CD4-positive, alpha-beta T cell treated with Interleukin-6 for 4 hours (primary cell): Measurements from ENCODE around the gene DPYSL4.
"Not testable (repeated sequence)": the region's sequence is repeated elsewhere in the genome, so short reads cannot be mapped to it uniquely, and the experiment has no call there.

Source experiments
- DNase-seq: peaks from one replicate; pipeline ENCODE4 v3.0.0-alpha.2; 2020; ENCODE audit warnings: mixed read lengths

Gene DPYSL4

DNA sequence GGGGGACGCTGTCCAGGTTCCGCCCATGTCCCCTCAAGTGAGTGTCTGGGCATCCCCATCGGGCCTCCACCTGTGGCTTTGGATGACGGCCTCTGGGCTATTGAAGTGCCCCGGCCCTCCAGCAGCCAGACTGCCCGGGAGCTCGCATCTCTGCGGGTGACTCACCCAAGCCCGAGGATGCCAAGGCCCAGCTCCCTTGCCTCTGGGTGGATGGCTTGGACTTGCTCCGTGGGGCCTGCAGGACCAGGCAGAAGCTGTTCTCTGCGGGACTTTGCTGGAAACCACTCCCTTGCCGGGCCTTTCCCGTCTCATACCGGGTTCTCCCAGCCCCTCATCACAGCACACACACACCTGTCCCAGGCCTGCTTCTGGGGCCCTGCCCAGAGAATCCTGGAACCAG is 22.4 kb downstream of the DPYSL4 start:
- no peak for DNase-seq

DNA sequence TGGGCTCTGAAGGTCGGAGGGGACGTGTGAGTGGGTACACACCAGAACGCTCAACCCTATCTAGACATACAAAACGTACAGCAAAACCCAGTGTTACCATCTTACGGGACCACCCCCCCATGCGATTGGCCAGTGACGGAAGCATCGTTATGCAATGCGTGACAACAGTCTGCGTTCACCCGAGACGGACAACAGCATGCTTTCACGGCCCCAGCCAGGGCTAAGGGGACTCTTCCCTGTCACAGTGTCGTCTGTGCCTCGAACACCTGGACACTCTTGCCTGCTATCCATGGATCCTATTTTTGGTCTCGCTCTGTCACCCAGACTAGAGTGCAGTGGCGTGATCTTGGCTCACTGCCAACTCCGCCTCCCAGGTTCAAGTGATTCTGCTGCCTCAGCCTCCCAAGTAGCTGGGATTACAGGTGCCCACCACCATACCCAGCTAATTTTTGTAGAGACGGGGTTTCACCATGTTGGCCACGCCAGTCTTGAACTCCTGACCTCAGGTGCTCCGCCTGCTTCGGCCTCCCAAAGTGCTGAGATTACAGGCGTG is 23.3 kb downstream of the DPYSL4 start:
- no peak for DNase-seq

DNA sequence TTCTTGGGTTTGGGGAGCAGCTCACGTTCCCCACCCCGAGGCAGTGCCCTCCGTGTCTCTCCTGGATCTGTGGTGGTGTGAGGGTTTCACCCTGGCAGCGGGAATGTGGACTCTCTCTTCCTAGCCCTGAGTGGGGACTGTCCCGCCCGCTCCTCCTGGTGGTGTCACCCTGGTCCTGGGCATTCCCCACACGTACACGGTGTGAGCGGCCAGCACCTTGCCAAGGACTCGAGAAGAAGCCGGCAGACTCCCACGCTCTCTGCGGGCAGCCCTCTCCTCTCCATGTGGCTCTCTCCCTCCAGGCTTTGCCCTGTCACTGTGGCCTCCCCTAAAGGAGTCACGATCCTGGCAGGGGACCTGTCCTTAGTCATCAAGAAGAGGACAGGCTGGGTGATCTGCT is 24.0 kb downstream of the DPYSL4 start:
- DNase-seq = no peak

DNA sequence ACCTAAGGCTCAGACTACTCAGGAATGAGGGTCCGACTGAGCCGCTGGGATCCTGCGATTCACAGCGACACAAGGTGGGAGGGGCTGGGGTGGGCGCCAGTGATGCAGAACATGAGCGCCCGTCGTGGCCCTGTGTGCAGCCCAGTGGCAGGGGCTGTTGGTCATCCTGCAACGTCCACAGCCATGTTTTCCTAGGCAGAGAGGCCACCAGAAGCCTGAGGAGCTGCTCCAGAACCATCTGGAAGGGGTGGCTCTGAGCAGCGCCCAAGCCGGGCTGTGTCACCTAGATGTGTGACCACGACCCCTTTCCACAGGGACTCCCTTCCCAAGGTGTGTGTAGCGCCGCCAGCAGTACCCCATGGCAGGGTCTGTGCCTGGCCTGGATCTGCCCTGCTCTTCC is 24.5 kb downstream of the DPYSL4 start:
- DNase-seq = no peak

DNA sequence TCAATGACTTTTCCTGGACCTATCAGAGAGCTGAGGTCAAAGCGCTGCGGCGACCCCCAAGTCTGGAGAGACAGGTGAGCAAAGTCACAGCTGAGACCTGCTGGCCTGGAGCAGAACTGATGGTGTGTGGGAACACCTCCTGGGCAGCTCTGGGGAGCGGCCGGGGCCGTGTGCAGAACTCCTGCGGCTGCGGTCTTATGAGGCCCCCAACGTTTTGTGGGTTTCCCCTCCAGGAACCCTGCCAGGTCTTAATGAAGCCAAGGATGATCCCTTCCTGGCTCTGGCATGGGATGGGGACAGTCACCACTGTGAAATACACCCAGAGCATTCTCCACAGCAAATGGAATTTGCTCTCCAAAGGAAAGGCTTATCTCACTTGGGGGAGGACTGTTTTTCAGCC is 26.1 kb downstream of the DPYSL4 start:
- DNase-seq = no peak

DNA sequence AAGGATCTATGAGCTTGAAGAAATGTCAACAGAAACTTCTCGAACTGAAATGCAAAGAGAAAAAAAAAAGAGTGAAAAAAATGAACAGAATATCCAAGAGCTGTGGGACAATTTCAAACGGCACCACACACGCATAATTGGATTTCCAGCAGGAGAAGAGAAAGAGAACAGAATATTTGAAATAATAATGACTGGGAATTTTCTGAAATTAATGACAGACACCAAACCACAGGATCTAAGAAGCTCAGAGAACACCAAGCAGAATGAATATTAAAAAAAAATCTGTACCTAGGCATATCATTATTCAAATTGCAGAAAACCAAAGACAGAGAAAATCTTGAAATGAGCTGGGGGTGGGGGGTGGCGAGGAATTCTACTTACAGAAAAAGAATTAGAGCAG is 27.2 kb downstream of the DPYSL4 start:
- no peak for DNase-seq

DNA sequence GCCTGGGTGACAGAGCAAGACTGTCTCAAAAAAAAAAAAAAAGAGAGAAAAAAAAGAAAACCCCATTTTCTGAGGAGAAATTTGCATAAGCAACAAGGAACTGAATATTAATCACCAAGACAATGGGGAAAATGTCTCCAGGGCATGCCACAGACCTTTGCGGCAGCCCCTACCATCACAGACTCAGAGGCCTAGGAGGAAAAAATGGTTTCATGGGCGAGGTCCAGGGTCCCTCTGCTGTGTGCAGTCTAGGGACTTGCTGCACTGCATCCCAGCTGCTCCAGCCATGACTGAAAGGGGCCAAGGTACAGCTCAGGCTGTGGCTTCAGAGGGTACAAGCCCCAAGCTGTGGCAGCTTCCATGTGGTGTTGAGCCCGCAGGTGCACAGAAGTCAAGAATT is 29.7 kb downstream of the DPYSL4 start:
- not testable (repeated sequence) for DNase-seq

DNA sequence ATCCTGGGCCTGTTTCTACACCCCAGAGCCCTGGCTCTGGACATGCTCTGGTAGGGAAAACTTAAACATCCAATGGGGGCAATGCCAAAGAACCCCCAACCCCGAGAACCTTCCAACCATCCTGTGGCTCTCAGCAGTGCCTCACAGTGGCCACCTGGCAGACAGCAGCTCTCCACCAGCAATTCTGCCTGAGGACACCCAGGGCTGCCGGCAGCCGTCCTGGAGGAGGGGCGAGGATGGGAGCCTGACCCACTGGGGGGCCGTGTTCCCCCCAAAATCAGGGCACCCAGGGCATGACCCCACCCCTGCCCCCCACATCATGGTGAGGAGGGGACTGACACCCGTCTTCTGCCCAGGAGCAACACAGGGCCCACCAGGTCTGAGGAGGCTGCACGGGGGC is 32.7 kb downstream of the DPYSL4 start:
- DNase-seq = no peak

DNA sequence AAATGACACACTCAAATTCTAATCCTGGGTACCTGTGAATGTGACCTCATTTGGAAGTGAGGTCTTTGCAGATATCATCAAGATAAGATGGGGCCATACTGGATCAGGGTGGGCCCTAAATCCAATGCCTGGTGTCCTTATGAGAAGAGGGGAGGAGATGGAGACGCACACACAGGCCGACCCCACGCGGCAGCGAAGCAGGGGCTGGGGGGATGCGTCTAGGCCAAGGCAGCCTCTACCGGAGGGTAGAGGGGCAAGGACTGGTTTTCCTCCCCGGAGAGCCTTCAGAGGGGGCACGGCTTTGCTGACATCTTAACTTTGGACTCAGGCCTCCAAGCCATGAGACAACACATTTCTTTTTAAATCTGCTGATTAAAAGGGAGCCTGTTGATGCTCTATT is 33.3 kb downstream of the DPYSL4 start:
- no peak for DNase-seq

DNA sequence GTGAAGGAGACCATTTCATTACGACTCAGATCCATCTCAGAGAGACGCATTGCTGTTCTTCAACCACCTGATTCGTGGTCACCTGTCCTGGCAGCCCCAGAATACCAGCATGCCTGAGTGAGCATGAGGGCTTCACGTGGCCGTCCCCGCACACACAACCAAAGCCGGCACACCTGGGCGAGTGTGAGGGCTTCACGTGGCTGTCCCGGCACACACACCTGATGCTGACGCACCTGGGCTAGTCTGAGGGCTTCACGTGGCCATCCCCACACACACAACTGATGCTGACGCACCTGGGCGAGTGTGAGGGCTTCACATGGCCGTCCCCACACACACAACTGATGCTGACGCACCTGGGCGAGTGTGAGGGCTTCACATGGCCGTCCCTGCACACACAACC is 34.2 kb downstream of the DPYSL4 start:
- not testable (repeated sequence) for DNase-seq

DNA sequence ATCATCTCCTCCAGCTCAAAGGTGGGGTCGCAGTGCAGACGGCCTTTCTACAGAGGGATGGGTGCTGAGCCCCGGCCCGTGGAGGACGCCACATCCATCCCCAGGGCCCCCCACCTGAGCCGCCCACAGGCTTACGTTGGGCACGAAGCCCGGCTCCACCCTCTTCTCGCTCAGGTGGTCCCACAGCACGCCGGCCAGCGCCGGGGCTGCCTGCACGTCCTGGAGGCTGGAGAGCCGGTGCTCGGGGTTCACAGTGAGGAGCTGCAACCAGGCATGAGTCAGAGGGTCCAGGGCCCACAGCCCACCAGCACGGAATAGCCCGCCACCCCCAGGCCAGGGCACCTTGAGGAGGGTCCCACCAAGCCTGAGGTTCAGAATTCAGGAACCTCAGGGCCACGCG is 36.0 kb downstream of the DPYSL4 start:
- no peak for DNase-seq

DNA sequence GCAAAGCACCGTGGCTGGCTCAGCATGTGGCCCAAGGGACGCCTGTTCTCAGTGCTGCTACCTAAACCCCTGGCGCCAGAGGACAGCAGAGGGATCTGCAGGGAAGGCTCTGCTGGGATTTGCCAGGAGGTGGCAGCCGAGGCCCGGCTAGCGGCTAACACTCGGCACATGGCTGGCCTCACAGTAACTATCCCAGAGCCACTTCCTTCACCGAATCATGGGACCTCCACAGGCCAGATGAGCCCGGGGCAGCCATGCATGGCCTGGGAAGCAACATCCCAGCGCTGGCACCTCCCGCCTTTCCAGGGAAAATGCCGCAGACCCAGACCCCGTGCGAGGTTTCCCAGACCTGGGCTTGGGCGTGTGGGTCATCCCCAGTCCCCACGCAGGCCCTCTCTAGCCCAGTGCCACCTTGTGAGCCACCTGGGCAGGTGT is 36.4 kb downstream of the DPYSL4 start:
- DNase-seq = peak; percentile 73

DNA sequence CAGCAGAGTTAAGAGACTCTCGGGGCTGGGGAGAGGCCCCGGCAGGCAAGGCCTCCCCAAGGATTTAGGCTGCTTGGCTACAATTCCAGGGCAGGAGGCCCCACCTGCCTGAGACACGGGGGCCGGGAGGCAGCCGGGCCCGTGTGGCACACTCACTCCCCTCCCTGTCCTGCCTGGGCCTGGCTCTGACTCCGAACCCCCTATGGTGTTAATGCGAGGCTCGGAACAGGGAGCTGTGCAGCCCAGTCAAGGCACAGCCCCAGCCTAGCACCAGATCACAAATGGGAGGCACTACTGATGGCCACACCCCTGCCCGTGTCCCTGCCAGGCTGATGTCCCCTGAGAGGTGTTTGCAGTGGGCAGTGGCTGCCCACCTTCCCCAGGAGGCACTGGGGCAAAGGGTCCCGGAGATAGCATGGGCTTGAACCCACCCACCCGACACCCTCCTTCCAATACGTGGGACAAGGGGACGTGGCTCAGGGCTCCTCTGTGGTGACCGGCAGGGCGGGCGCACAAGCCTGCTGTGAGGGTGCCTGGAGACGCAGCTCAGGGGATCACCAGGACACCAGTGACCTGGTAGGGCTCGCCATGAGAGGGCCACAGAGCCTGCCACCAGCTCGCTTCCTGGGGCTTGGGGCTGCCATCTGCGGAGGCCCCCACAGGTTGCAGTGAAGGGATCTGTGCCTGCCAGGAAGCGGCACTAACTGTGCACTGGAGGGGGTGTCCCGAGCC is 37.0 kb downstream of the DPYSL4 start:
- DNase-seq = no peak

DNA sequence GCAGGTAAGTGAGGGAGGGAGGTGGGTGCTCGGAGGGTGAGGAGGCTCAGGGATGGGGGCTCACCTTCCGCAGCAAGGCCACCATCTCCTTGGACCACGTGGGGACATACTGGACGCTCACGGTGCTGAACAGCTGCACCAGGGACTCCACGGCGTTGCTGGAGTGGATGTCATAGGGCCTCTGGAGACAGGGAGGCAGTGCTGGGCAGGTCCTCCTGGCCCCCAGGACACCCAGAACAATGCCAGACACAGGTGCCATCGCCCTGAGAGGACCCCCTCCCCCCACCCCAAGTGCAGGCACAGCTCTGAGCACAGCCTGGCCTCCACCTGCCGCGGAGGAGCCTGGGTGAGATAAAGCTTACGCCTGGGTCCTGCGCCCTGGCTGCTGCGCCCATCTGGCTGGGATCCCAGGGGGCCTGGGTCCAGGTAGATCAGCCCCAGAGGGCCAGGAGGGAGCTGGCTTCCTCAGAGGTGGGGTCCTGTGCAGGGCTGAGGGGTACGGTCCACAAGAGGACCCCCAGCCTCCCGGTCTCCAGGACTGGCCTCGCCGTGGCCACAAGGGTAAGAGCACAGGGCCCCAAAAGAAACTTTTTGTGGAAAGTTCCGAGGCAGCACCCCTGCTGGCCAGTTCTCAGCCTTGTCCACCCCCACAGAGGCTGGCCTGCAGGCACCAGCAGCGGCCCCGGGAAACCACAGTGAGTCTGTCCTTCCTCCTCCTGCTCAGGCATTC is 37.8 kb downstream of the DPYSL4 start:
- DNase-seq = no peak

DNA sequence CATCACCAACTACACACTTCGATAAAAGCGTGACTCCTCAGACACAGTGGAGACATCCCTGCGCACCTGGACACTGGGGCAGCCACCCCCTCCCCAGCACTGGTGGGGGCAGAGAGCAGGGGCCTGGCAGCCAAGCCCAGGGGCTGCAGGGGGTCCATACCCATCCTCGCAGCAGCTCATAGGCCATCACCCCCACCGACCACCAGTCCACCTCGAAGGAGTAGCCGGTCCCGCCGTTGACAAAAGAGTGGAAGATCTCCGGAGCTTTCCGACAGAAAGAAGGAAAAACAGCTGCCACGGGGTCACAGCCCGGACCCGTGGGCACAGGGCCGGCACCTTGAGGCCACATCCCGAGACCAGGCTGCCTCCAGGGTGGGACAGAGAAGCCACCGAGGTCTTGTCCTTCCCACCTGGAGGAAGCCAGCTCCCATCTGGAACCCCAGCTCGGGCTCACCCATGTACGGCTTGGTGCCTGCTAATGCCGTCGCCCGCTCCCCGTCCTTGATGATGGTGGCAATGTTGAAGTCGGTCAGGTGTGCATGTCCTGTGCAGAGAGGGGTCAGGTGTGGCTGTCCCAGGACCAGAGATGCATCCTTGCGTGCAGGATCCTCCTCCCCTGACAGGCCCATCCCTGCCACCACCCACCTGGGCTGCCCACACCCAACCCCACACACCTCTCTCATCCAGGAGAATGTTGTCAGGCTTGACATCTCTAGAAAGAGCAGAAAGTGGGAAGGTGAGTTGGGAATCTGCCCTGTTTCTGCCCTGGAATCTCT is 38.5 kb downstream of the DPYSL4 start:
- no peak for DNase-seq

DNA sequence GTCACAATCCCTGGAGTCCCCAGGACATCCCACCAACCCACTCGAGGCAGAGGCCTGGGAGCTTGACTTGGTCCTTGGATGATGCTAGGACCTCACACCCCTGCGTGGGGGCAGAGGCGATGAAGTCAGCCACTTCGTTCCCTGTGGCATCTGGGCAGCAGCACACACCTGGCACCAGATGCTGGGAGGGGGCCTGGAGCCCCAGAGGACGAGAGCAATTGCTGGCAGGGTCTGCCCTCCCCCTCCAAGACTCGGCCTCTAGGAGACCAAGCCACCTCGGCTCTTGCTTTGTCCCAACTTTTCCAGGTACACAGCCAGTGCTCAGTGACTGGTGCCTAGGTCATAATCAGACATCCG is 39.1 kb downstream of the DPYSL4 start:
- no peak for DNase-seq

DNA sequence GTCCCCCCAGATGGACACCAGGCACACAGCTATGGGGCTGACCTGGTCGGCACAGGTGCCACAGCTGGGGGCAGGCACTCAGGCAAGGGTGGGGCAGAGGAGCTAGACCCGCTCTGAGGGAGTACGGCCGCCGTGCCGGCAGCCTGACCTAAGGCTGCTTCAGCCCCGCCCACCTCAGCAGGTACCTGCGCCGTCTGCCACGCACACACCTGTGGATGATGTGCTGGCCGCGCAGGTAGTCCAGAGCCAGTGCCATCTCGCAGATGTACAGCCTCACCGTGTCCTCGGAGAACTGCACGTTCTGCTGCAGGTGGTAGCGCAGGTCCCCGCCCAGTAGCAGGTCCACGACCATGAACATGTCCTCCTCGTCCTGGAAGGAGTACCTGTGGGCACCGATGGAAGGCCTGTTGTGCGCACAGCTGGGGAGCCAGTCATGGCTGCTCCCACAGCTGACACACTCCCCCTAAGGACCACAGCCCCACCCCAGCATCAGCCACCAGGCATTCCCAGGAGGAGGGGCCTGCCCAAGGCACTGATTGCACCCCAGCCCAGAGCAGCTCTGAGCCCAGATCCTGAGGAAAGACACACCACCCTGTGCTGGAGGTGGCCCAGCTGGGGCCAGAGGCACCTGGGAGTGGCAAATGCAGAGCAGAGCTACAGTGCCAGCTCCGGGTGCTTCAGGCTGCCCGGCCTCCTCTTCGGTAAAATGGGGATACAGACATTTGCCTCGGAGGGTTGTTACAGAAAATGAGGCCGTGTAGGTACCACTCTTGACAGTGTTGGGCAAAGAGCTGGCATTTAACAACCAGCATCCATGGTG is 40.0 kb downstream of the DPYSL4 start:
- no peak for DNase-seq

DNA sequence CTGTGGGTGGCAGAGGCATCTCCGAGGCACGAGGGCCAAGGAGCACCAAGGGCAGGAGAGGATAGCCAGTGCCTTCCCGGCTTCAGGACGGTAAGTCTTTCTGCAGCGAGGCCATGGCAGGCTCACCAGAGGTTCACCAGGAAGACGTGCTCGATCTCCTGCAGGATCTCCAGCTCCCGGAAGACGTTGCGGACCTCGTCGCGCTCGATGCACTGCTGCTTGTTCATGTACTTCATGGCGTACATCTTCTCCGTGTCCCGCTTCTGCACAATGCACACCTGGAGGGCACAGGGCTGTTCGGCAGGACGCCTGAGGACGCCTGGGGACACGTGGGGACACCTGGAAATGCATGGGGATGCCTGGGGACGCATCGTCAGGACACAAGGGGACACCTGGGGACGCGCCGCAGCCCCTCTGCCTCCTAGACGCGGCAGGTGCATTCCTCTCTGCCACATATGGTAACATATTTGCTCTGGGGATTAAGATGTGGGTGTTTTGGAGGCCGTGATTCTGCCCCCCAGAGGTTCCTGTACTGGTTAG is 41.2 kb downstream of the DPYSL4 start:
- no peak for DNase-seq

DNA sequence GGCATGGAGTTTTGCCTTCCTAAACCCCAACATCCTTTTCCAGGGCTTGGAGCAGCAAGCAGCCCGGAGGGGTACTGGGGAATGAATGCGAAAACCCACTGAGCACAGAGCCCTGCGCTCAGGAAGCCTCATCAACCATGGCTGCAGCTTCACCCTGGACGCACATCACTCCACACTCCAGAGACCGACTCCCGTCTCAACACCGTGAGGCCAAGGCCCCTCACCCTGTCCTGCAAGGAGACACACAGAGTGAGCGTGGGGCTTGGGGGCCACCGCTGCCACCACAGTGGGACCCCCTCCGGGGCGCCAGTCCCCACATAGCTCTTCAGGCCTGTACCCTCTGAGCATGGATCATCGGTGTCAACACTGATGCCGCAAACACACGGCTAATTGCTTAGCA is 41.9 kb downstream of the DPYSL4 start:
- no peak for DNase-seq

DNA sequence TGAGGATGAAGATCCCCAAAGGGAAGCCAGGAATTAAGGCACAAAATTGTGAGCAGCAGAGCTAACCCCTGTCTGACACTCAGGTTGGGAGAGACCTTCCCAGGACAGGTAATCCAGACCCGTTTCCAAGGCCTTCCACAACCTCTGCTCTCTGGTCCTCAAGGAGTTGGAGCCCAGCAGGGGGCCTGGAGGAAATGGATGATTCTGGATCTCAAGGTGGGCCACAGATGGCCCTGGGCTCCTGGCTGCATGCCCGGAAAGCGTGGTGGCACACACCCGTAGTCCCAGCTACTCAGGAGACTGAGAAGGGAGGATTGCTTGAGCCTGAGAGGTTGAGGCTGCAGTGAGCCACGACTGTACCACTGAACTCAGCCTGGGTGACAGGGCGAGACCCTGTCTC is 42.3 kb downstream of the DPYSL4 start:
- DNase-seq = no peak

DNA sequence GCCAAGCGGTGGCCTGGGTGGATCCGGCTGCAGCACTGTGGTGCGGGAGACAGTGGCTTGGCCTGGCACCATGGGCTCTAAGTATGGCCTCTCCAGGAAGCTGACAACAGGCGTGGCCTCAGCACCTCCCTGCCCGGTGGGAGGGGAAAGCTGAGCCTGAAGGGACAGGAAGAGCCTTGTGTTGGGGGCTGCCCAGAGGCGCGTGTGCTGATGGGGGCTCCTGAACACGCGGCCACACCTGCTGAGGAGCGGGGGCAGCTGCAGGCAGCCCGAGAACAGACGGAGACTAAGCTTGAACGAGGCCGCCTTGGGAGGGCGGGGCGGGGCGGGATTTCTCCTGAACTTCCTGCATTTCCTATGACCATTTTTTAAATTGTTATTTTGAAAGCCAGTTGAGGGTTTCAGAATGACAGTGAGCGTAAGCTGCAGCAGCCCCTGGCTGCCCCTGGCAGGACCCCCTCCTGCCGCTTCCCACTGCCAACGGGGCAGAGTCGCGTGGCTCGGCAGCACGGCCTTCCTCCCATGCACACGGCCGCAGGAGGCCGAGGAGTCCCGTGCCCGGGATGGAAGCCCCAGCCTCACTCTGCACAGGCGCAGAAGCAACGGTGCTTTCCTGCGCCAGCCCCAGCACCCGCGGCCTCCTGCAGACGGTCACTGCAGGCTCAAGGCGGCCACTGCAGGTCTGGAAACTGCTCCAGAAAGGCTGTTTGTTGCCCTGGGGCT is 43.2 kb downstream of the DPYSL4 start:
- peak; percentile 61 for DNase-seq
